ENCODE results near the gene GALK1. TPM values are rescaled to one million over a fixed set of nuclear protein-coding genes. Genes with fewer than 3 reads are reported as not detected.

Gene GALK1
- total RNA-seq, 1 experiment from 2014 or later, result 31.6 TPM

DNA sequence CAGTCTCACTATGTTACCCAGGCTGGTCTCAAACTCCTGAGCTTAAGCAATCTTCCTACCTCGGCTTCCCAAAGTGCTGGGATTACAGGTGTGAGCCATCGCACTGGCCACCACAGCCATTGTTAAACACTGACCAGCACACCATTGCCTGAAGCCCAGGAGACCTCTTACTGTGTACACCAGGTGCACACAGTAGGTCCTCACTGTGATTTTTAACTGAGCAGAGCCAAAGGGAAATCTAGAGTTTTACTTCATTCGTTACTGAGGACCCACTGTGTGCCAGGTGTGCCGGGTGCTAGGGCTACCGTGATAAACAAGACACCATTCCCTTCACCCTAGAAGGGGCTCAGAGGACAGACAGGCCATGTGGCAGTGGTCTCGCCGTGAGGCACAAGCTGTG is 39.5 kb downstream of the GALK1 start:
- DNase-seq (ENCODE audit: low read depth), result no peak

DNA sequence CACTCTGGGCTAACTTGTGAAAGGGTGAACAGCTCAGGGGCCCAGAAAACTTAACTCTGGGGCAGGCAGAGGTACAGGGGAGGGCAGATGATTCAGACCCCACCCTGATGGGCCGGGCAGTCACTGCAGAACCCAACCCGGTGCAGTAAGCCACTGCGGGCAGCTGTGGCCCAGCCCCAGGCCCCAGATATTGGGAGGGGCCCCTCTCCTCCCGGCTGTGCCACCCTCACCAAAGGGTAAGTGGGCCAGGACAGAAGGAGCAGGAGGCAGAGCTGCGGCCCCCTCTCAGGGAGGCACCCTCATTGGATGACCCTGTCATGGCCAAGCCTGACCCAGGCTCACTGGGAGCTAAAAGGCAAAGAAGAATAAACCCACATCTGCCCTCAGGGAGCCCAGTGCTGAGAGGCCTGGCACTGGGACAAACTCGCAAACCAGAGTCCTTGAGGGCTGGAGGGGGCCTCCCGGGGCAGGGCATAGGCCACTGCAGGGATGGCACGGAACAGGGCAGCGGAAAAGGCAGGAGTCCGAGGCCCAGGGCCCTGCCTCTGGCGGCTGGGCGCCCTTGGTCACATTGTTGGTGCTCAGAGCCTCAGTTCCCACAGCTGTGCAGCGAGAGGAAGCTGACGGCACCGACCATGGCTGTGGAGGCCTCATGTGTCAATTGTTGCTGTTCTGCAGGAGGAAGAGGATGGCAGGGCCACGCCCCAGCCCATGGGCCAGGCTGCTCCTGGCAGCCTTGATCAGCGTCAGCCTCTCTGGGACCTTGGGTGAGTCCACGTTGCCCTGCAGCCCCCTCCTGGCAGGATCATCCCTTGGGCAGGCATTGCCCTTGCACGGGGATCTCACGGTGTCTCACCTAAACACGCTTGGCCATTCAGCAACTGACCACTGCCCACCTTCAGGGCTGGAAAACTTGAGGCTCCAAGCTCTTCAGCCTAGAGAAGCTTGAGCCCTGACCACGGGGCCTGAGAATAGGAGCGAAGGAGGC is 40.7 kb downstream of the GALK1 start:
- DNase-seq (ENCODE audit: low read depth), result no peak

DNA sequence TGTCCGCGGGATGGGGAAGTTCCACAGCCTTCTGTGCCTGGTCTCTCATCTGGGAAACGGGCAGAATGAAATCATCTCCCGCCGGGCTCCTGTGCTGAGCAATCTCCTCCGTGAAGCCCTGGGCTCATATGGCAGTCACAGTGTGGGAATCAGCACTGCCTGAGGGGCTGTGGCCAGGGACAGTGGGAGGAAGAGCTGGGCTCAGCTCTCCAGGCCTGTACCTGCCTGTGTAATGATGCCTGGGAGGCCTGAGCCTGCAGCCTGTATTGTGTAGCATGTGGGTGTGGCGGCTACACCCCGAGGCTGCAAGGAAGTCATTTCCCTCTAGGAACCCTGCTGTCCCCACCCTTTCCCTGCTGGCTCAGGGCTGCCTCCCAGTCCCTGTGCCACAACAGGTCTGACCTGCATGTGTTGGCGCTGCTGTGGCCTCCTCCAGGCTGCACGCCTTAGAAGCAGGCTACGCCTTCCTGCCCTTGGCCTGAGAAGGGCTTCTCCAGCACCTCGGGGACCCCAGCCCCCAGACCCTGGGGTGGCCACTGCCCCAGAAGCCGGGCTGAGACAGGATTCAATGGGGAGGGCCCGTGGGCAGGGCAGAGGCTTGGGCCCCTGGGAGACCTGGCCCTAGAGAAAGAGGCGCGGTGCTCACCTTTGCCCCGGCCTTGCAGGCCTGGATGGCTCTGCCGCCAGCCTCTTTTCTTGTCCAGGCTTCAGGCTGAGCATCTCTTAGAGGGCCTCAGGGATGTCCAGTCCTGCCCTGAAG is 41.6 kb downstream of the GALK1 start:
- DNase-seq (ENCODE audit: low read depth), result no peak

DNA sequence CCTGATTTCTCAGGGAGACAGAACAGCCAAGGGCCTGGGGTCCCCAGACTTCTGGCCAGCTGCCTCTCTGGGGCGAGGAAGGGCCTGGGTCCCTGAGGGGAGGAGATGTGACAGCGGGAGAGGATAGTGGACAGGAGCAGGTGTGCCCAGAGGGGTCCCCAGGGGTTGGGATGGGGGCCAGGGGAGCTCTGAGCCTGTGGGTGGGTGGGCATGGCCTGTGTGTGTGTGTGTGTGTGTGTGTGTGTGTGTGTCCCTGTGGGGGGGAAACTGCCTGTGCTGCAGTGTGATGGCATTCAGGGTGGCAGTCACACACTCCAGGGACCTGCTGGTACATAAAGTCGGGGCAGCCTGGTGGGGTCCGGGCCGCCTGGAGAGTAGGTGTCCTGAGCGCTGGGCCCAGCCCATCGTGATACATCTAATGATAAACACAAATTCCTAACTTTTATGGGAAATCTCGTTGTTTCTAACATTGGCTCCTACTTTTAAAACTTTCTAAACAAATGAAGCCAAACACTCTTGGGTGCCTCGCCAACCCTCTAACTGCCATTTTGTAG is 42.4 kb downstream of the GALK1 start:
- DNase-seq (ENCODE audit: low read depth), result no peak

DNA sequence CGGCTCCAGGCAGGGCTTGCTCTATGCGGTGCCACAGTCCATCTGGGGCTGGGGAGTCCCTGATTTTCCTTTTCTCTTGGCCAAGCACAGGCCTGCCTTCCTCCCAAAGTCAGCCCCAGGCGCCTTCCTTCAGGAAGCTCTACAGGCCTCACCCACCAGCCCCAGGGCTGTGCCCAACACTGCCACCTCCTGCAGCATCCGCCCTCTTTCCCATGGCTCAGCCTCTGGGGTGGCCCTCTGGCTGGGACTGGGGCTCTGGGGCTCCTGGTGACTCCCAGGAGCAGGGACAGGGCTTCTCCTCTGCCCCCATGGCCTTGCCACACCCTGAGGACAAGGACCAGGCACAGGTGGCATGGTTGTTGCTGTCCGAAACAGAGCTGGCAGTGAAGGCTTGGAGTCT is 42.9 kb downstream of the GALK1 start:
- DNase-seq (ENCODE audit: low read depth), result no peak

DNA sequence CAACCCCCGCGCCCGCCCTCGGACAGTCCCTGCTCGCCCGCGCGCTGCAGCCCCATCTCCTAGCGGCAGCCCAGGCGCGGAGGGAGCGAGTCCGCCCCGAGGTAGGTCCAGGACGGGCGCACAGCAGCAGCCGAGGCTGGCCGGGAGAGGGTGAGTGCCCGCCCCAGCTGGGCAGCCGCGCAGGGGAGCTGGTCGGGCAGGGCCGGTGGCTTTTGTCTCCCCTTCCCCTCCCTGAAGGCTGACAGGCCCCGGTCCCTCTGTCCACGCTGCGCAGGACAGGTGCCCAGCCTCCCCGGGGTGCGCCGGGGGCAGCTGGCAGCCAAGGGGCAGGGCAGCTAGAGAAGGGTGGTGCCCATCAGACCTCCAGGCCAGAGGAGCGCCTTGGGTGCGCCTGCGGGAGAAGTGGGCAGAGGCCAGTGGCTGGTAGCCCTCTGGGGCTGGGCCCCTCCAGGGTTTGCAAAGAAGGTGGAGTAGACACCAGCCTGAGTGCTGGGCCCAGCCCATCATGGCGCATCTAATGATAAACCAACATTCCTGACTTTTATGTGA is 43.5 kb downstream of the GALK1 start:
- DNase-seq (ENCODE audit: low read depth), result no peak

DNA sequence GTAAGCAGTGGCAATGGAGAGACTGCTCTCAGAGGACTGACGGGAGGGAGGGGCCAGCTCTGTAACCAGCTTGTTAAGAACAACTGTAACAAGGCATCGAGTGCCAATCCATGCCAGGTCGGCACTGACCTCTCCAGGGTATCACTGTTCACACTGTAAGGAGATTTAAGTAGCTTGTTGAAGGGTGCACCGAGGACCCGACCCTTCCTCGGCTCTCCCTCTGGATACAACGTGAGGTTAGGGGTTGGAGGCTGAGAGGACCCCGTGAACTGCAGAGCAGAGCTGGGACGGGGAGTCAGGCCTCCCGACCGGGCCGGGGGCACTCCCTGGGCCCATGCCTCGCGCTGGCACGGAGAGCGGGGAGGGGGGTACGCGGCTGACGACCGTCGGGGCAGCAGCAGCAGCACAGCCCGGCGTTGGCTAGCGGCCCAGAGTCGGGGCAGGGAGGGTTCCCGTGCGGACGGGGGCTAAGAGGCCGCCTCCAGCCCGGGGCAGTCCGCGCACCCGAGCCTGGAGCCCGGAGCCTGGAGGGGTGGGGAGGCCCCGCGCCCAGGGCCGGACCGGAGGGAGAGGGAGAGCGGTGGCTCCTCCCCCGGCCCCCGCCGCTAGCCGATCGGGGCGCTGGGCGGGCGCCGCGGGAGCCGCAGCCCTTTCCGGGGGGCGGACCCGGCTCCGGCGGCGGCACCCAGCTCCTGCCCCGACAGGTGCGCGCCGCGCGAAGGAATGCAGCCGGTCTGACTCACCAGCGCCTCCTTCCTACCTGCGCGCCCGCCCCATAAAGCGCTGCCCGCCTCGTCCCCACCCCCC is 44.1 kb downstream of the GALK1 start, which contains the start of gene ITGB4:
TSS of gene ITGB4 (plus strand) at position 804 of the 807 bp plus-strand sequence. CDS start 3,245 bp downstream, outside the sequence.
- DNase-seq (ENCODE audit: low read depth), result peak; percentile 42

DNA sequence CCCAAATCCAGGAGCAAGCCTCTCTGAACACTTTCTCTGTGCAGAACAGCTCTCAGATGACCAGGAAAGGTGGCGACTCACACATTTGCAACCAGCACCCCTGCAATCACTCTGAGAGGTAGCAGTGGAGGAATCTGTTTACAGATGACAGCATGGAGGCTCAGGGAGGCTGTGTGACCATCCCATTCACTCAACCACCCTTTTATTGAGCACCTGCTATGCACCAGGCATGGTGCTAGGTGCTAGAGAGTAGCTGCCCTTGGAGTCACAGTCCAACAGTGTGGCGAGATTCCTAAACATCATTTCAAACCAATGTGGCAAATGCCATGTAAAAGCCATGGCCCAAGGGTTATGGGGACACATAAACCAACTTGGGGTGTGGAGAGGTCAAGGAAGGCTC is 45.3 kb downstream of the GALK1 start:
- DNase-seq (ENCODE audit: low read depth), result no peak

DNA sequence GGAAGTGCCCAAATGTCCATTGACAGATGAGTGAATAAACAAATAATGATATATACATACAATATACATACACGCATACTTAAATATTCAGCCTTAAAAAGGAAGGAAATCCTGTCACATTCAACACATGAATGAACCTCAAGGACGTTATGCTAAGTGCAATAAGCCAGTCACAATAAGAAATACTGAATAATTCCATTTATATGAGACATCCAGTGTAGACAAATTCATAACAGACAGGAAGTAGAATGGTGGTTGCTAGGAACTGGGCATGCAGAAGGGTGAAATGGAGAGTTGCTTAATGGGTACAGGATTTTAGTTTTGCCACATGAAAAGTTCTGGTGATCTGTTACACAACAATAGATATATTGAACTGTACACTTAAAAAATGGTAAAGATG is 52.5 kb downstream of the GALK1 start:
- no peak for DNase-seq (ENCODE audit: low read depth)

Other genes with a start within 250 kb of the GALK1 start
- 4.8 and 8.9 TPM in 2 replicates for gene CASKIN2, start 249.7 kb downstream of the GALK1 start, total RNA-seq (2014; rRNA removed; shearing (Covaris generic))
- gene TSEN54, start 248.7 kb downstream of the GALK1 start, total RNA-seq (2014; rRNA removed; shearing (Covaris generic)), result 14.9 and 22.7 TPM in 2 replicates
- gene LLGL2, start 239.5 kb downstream of the GALK1 start, total RNA-seq (2014; rRNA removed; shearing (Covaris generic)), result 4.1 and 4.5 TPM in 2 replicates
- 0.20 and 1.5 TPM in 2 replicates for gene MYO15B, start 177.4 kb downstream of the GALK1 start, total RNA-seq (2014; rRNA removed; shearing (Covaris generic))
- gene SMIM5, start 131.8 kb downstream of the GALK1 start, total RNA-seq (2014; rRNA removed; shearing (Covaris generic)), result not detected in 2 replicates
- 8.9 and 13.1 TPM in 2 replicates for gene RECQL5, start 98.0 kb downstream of the GALK1 start, total RNA-seq (2014; rRNA removed; shearing (Covaris generic))
- gene SAP30BP, start 97.9 kb downstream of the GALK1 start, total RNA-seq (2014; rRNA removed; shearing (Covaris generic)), result 54.7 and 79.3 TPM in 2 replicates
- gene ITGB4, start 43.7 kb downstream of the GALK1 start, total RNA-seq (2014; rRNA removed; shearing (Covaris generic)), result 4.8 and 8.0 TPM in 2 replicates
- gene UNK, start 19.6 kb upstream of the GALK1 start, total RNA-seq (2014; rRNA removed; shearing (Covaris generic)), result 23.2 and 26.7 TPM in 2 replicates
- gene UNC13D, start 79.2 kb upstream of the GALK1 start, total RNA-seq (2014; rRNA removed; shearing (Covaris generic)), result 0.07 TPM in 1 of 2 replicates, not detected in the other
- 32.5 and 35.8 TPM in 2 replicates for gene WBP2, start 90.1 kb upstream of the GALK1 start, total RNA-seq (2014; rRNA removed; shearing (Covaris generic))
- 3.8 and 6.6 TPM in 2 replicates for gene TRIM47, start 113.4 kb upstream of the GALK1 start, total RNA-seq (2014; rRNA removed; shearing (Covaris generic))
- 6.4 and 11.1 TPM in 2 replicates for gene TRIM65, start 131.8 kb upstream of the GALK1 start, total RNA-seq (2014; rRNA removed; shearing (Covaris generic))
- gene MRPL38, start 139.7 kb upstream of the GALK1 start, total RNA-seq (2014; rRNA removed; shearing (Covaris generic)), result 30.3 and 39.4 TPM in 2 replicates
- 14.4 and 18.7 TPM in 2 replicates for gene FBF1, start 175.8 kb upstream of the GALK1 start, total RNA-seq (2014; rRNA removed; shearing (Covaris generic))
- 16.7 and 22.4 TPM in 2 replicates for gene ACOX1, start 214.0 kb upstream of the GALK1 start, total RNA-seq (2014; rRNA removed; shearing (Covaris generic))
- gene TEN1, start 214.0 kb upstream of the GALK1 start, total RNA-seq (2014; rRNA removed; shearing (Covaris generic)), result 8.0 and 14.3 TPM in 2 replicates
- gene CDK3, start 235.7 kb upstream of the GALK1 start, total RNA-seq (2014; rRNA removed; shearing (Covaris generic)), result 0.30 and 1.6 TPM in 2 replicates